CD4-positive, alpha-beta T cell treated with Interferon gamma for 1 hour (primary cell): ENCODE measurements around the gene PLG.
A peak's percentile ranks its signal among the peaks of the same experiment; 100 is the strongest.
"Not testable (repeated sequence)": the region's sequence is repeated elsewhere in the genome, so short reads cannot be mapped to it uniquely, and the experiment has no call there.

Experiments
- DNase-seq: peaks from one replicate; pipeline ENCODE4 v3.0.0-alpha.2; 2020

Gene PLG

DNA sequence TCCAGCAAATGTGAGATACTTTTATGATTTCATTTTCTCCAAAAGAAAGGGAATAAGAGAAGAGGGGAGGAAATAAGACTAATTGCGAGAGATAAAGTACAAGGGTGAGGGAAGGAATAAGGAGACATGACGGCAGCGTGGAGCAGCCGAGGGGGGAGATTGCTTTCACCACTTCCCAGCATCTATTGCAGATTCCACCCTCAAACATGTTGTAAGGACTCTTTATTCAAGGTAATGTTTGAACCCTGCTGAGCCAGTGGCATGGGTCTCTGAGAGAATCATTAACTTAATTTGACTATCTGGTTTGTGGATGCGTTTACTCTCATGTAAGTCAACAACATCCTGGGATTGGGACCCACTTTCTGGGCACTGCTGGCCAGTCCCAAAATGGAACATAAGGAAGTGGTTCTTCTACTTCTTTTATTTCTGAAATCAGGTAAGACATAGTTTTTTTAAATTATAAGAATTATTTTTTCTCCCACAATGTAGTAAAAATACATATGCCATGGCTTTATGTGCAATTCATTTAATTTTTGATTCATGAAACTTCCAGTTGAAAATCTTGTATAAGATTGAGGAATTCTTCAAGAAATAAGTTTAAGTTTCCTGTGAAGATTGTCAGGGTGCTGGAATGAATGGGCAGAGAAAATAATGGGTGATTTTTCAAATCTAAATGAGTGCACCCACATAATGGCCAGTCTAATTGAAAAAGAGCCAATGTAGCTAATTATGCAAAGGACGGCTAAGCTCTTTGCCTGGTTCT is at the start of gene PLG:
Gene PLG, plus strand, starts transcription at position 327 of the 763 bp plus-strand sequence. Its CDS starts 61 bp downstream, at position 388.
- not testable (repeated sequence) for DNase-seq

DNA sequence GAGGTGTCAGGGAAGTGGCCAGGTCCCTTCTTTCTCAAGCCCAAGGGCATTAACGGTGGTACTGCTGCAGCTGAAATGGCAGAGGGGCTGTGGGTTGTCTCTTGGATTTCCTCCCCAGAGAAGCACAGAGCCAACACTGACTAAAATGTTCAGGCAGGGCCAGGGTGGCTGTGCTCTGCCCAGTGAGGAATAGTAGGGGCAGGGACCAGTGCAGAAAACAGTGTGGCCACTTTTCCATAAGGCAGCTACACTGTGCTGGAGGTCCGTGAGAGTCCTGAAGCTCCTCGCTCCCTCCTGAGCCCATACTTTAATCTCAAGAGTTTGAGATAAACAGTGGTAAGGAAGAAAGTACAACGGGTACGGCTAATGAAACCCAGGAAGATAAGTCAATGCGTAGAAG is 42.5 kb upstream of the PLG start:
- no peak for DNase-seq

DNA sequence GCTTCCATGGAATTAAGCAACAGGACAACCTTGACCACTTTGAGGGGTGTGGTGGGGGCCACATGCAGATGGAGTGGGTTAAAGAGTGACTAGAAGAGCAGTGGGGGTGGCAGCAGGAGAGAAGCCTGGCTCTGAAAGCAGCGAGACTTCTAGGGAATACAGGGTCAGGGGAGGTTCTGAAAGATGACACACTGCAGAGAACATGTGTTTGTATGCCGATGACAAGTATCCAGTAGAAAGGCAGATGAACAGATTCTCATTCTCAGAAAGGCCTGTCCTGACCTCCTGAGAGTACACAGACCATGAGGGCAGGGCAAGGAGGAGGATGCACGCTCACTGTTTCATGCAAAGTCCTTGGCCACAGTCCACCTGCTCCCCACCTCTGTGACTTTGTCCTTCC is 40.8 kb upstream of the PLG start:
- DNase-seq, result no peak

DNA sequence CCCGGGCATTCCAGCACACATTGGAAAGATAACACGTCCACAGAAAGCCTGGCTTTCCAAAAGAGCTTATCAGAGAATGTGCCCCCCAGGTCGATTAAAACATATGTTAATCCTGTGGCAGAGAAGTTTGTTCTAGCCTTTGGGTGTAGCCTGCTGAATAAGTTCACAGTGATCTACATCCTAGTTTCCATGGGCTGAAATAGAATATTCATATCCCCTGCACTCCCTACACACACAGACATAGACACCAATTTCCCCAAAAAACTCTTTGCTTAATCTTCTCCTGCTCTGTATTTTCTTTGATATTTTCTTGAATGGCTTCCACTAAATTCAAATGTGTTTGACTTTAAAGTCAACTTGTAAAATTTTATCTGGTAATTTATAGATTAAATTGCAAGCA is 39.6 kb upstream of the PLG start:
- no peak for DNase-seq

DNA sequence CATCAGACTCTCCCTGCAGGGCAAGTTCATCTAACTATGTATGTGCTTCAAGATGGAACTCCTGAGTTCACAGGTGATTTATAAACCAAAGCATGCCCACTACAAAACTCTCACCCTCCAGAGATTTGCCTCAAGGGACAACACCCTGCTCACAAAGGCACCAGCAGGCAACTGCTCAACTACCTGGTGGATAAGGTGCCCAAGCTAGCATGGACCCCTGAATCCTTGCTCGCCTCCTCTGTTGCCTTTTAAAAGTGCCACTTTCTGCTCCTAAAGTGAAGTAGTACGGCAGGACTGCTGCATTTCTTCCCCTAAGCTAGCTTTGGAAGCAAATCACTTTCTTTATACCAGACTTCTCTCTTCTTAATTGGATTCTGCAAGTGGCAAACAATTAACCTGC is 39.2 kb upstream of the PLG start:
- DNase-seq, result no peak

DNA sequence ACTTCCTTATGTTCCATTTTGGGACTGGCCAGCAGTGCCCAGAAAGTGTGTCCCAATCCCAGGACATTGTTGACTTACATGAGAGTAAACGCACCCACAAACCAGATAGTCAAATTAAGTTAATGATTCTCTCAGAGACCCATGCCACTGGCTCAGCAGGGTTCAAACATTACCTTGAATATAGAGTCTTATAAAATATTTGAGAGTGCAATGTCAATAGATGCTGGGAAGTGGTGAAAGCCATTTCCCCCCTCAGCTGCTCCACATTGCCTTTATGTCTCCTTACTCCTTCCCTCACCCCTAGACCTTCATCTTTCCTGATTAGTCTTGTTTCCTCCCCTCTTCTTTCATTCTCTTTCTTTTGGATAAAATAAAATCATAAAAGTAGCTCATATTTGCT is 37.8 kb upstream of the PLG start, which contains the start of gene LPA:
Gene LPA, minus strand, starts transcription at position 78 of the 400 bp plus-strand sequence. Its CDS starts 61 bp downstream, at position 17.
- DNase-seq, result not testable (repeated sequence)

DNA sequence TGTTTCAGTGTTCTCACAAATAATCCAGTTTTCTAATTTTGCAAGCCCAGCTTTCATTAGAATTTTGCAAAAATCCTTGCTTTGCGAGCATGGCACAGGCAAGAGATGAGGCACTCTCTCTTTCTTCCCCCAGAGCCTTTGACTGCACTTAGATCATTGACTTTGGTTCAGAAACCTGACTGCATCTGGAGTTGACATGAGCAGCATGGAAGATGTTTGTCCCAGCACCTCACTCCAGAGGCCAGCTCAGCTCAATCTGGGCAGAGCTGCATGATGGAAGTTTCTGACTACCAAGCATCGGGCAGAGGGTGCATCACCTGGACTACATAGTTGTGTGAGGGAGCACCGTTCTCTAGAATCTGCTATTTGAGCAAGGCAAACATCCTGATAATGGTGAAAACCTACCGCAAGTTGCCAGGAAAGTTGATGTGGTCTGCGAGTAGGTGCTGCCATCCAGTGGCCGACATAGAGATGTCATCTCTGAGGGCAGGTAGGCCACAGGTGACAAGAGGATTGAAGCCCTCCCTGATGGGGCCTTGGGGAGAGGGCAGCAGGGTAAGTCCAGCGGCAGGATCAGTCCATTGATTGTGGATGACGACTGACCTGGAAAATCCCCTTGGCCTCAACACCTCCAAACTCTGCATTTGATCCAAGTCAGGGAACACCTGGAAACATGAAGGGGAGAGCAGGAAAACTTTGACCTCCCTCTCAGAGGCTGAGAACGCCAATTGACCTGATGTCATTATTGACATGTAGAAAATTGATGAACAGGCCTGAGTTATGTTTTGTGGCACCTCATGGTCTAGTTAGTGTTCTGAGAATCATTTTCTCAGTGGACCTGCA is 34.2 kb upstream of the PLG start:
- DNase-seq, result peak; percentile 3

DNA sequence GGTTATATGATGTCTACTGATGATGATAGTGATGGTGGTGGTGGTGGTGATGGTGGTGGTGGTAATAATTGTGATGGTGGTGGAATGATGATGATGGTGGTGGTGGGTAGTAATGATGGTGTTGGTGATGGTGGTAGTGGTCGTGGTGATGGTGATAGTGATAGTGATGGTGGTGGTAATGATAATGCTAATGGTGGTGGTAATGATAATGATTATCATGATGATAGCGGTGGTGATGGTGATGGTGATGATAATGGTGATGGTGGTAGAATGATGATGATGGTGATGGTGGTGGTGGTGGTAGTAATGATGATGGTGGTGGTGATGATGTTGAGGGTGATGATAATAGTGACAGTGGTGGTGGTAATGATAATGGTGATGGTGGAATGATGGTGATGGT is 33.5 kb upstream of the PLG start:
- no peak for DNase-seq

DNA sequence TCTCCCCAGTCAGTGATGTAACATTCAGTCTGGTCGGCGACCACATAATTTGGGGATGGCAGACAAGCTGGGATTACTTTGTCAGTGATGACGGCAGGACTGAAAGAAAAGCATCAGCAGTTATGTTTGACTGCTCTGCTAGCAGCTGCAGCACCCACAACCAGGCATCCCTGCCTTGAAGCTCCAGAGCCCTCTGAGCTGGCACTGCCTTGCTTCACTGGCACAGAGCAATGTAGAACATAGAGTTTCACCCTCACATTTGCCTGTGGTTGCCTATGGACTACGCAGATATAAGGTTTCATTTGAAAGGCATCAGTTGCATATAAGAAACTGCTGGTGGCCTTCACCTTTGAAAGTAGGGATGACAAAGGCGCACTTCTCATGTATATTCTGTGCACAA is 25.6 kb upstream of the PLG start:
- DNase-seq, result not testable (repeated sequence)

DNA sequence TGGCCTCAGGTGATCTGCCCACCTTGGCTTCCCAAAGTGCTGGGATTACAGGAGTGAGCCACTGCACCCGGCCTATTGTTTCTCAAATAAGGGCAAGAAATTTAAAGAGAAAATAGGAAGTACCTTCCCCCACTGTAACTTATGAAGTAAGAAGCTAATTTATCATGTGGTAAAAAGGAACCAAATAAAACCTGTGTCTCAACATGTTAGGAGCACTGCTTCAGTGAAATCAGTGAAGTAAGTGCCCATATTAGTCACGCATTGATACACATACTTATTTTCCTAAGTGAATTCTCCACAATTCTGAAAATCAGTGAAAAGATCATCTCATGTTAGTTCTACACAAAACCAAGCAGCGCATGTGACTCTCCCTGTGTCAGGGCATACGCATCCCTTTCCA is 23.8 kb upstream of the PLG start:
- DNase-seq, result no peak

DNA sequence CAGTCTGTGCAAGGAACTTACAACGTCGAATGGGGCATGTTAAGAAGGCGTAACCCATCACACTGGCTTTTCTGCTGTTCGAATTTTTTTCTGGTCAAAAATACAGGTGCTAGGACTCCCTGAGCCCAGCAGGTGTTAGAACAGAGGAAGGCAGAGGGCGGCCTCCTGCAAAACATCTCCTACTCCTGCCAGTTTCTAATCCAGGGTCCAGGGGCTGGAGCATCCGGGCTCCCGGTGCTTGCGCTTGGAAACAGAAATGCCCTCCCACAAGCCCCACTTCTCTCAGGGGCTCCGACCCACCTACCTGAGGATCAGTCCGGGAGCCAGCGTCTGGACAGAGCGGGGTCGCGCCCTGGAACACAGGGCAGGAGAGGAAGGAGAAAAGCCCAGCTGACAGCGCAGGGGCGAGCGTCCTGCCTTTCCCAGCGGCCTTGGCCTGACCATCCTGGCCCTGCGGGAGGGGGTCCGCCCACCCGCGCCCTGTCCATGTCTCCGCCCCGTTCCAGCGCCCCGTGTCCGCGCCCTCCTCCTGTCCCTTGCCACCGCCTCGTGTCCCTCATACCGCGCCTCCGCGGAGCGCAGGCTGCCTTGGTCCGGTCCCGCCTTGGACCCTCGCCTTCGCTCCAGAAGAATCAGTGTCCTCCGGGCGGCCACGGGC is 23.2 kb upstream of the PLG start:
- DNase-seq, result no peak

DNA sequence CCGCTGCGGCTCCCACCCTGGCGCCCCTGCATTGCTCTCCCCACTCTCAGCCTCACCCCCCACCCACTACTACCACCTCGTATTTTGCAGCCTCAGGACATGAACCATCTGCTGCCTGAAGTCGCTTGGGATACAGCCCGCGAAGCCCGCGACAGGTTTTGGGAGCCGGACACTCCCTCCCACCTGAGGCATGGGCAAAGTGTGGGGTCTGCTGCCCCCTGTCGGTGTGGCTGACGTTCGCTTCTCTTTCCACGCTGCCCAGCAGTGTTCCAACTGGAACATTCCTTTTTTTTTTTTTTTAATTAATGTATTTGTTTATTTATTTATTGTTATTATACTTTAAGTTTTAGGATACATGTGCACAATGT is 22.7 kb upstream of the PLG start:
- DNase-seq, result no peak

DNA sequence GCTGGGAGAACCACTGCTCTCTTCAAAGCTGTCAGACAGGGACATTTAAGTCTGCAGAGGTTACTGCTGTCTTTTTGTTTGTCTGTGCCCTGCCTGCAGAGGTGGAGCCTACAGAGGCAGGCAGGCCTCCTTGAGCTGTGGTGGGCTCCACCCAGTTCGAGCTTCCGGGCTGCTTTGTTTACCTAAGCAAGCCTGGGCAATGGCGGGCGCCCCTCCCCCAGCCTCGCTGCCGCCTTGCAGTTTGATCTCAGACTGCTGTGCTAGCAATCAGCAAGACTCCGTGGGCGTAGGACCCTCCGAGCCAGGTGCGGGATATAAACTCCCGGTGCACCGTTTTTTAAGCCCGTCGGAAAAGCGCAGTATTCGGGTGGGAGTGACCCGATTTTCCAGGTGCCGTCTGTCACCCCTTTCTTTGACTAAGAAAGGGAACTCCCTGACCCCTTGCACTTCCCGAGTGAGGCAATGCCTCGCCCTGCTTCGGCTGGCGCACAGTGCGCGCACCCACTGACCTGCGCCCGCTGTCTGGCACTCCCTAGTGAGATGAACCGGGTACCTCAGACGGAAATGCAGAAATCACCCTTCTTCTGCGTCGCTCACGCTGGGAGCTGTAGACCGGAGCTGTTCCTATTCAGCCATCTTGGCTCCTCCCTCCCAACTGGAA is 16.8 kb upstream of the PLG start:
- DNase-seq, result not testable (repeated sequence)

DNA sequence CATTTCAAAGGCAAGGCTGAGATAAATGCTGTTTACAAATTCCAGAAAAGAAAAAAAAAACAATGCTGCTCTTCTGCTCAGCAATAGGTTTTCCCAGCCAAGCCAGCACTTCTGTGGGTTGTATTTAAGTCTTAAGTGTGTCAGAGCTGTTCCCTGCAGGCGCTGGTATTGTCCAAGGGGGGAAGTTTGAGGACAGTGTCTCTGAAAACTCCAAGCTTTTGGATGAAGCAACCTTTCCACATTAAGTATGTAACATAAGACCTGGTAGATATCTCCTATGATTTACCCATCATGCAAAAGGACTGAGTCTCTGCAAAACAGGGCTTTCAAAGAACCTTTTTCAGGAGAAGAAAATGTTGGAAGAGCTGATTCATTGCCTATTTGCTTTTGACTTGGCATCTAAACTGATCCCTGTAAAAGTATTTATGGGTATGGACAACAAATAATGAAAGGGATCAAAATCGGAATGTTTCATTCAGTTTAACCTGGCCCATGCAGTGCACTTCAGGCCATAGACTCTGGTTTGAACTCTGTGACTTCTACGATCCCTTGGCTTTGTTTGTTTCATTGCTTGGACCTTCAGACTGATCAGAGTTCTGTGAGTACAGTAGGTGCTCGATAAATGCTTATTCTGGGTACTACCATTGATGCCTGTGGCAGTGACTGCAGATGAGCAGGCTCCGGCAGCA is 16.1 kb upstream of the PLG start:
- no peak for DNase-seq

DNA sequence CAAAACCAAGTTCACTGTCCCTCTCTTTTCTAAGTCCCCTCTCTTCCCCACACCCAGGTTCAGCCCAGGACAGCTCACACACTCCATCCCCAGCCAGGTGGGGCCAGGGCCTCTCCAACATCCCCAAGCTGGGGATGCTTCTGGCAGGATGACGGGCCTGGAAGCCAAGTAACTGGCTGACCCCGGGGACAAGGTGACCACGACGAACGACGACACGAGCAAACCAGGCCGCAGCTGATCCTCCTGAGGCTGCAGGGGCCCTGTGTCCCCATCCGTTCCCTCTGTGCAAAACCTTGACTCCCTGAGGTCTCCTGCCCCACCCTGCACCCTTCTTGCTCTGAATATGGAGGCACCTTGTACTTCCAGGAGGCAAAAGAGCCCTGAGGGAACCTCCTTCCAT is 11.6 kb upstream of the PLG start:
- no peak for DNase-seq

DNA sequence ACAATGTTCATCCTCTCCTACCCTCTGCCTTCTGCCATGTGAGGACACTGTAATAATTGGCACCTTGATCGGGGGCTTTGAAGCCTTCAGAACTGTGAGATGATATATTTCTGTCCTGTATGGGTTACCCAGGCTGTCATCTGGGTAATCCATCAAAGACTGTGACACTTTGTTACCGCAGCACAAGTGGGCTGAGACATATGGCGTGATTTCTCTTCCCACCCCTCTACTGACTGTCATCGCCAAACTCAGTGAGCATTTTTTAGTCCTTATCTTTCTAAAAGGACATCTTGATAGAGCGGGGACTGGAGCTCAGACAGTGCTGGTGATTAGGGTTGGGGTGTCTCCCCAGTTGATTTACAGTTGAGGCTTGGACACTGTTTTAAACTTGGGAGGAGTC is 10.4 kb upstream of the PLG start:
- no peak for DNase-seq

DNA sequence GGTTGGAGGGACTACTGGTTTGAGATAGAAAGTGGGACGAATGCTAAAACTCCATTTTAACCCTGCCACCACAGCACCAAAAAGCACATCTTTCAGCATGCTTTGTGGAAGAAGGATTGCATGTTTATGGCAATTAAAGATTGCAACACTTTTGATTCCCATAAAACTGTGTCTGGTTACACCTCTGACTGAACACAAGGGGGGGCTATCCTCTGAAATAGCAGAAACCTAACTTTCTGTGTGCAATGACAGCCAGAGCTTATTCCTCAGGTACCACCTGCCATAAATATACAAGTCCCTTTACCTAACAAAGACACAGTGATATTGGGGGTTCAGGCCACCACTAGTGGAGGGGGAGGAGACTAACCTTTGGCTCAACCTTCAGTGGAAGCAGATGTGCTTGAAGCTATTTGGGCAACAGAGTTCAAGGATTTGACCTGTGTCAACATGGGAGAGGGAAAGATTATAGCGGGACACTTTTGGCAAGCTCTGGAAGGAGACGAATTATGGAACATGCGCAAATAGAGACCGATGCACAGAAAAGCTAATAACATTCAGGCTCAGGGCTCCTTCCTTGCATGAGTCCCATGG is 9.6 kb upstream of the PLG start:
- DNase-seq, result no peak

DNA sequence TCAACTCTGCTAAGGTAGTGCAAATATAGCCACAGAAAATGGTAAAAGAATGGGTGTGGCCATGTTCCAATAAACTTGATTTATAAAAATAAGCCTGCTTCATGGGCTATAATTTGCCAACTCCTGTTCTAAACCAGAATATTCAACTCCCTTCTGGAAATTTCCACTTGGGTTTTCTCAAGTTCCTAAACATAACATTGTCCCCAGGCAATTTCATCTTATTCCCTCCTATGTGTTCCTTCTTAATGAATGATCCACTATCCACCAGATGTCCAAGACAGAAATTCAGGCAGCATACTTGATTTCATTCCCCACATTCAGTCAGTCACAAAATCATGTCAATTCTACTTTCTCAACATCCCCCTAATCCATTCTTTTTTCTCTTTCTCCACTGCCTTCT is 7.0 kb upstream of the PLG start:
- DNase-seq, result not testable (repeated sequence)

DNA sequence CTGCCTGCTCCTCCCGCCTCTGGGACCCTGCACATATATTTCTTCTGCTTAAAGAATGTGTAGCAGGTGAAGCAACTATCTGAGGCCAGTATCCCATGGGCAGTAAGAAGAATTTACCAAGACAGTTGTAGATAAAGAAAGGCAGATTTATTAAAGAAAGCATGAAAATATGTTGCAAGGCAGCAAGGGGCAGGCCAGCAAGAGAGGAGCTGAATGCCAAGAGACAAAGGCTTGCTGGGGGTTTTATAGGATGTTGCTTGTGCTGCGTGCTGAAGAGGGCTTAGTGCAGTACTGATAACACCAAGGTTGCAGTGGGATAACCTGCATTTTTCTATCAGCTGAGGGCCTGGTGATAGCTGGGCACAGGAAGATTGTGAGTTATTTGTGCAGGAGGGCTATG is 6.4 kb upstream of the PLG start:
- DNase-seq, result not testable (repeated sequence)

DNA sequence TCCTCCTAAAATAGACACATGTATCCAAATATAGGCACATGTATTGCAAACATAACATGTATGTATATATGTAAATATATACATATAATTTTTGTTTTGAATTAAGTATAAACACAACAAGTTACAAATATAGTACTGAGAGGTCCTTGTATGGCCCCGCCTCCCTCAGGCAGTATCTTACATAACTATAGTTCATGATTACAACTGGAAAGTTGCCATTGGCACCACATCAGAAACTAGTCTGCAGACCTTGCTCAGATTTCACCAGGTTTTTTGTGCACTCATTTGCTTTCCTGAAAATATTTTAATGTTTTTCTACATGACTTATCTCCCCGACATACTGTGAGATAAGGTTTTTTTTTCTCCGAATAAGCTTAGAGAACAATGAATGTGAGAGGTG is 5.2 kb upstream of the PLG start:
- DNase-seq, result not testable (repeated sequence)

DNA sequence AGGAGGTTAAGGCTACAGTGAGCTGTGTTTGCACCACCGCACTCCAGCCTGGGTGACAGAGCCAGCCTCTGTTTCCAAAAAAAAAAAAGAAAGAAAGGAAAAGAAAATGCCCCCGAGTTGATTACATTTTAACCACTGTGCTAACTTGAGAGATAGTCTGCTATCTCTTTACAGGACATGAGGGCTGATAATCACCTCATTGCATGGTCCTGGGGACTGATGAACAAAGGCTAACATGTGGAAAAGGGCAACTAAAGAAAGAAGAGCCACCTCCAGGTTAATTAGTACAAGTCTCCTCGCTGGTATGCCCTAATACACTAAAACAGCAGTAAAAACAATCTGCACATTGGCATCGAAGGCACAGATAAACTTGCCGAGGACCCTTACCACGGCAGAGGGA is 4.2 kb upstream of the PLG start:
- DNase-seq, result no peak

DNA sequence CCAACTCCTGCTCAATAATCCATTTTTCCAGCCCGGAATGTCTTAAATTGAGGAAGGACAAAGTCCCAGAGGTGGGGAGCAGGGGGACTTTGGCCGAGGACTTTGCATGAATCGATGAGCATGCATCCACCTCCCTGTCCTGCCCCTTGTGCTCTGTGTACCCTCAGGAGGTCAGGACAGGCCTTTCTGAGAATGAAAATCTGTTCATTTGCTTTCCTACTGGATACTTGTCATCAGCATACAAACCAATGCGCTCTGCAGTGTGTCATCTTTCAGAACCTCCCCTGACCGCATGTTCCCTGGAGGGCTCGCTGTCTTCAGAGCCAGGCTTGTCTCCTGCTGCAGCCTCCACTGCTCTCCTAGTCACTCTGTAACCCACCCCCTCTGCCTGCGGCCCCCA is 2.6 kb downstream of the PLG start:
- not testable (repeated sequence) for DNase-seq
